ENCODE data around the gene PCDHGB5.

GRCh38 chr5:141359790-141360426 is 37.8 kb upstream of the PCDHGB5 start, which contains the start of gene PCDHGB2:
- no peak for TF ChIP-seq ZNF274 (IDR thresholded peaks at IDR 0.05; ENCODE audit: low read depth, low read length)
- no peak for TF ChIP-seq SUZ12 (IDR thresholded peaks at IDR 0.05; ENCODE audit: extremely low read depth, insufficient read depth, insufficient read length)
